ENCODE data around the gene IL17RC.
"Not testable (repeated sequence)": the region's sequence is repeated elsewhere in the genome, so short reads cannot be mapped to it uniquely, and the experiment has no call there.

IL17RC gene

DNA sequence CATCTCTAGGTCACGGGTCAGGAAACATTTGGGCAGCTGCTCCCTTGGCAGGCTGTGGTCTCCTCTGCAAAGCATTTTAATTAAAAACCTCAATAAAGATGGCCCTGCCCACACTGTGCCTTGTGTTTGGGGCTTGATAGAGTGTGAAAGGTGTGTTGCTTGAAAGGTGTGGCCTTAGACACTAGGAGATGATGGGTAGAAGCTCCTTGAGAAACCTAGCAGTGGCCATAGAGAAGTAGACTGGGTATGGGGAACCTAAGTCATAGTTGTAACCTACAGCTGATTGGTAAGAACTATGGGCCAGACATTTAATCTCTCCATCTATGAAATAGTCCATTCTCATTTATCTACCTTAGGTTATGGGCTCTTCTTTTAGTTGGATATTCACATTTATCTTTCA lies 23.2 kb upstream of the IL17RC start:
- DNase-seq (ENCODE audit: low read depth), result no peak

DNA sequence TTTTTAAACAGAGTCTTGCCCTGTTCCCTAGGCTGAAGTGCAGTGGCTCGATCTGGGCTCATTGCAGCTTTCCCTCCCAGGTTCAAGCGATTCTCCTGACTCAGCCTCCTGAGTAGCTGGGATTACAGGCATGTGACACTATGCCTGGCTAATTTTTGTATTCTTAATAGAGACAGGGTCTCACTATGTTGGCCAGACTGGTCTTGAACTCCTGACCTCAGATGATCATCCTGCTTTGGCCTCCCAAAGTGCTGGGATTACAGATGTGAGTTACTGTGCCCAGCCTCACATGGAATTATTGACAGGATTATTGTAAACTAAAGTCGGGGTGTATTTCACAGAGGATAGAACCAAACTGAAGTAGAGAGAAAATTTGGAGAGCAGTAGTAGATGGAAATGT lies 21.2 kb upstream of the IL17RC start:
- not testable (repeated sequence) for DNase-seq (ENCODE audit: low read depth)

GRCh38 chr3:9896755-9897407 lies 20.0 kb upstream of the IL17RC start:
- DNase-seq (ENCODE audit: low read depth), result not testable (repeated sequence)

DNA sequence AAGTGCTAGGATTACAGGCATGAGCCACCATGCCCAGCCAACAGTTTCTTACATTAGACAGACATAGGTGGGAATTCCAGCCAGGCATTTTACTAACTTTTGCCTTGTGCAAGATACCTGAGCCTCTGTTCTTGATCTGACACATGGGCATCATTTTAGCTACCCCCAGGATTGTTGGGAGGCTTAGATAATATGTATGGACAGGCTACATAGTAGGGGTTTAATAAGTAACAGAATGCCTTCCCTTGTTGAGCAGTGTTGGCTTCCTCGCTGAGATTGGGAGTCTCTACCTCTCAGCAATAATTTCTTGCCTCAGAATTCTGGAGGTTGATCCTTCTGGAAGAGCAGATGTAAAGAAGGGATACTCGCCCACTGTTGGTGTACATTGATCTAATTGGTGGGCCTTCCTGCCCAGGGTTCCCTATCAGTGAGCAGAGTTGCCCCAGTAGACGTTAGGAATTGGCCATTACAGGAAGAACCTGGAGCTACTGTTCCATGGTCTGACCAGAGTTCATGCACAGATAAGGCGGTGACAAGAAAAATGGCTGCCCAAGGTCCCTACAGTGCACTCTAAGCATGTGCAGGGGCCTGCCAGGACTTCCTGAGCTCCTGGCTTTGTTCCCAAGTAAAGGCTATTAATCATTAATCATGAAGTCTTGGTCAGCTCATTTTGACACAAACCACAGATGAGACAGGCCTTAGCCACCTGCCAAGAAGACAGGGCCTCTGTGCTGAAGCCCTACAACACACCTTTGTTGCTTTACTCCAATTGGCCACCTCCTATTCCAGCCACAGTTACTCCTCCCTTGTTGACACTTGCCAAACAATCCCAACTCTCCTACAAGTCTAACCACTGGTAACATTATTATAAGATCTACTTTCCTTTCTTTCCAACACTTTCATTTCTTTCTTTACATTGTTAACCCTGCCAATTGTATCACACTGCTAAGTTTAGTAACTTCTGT lies 19.2 kb upstream of the IL17RC start:
- DNase-seq (ENCODE audit: low read depth), result no peak

- DNase-seq (ENCODE audit: low read depth), result no peak
Measured at GRCh38 chr3:9898467-9899241, 18.2 kb upstream of the IL17RC start.

- DNase-seq (ENCODE audit: low read depth), result no peak
Measured at GRCh38 chr3:9899289-9899791, 17.6 kb upstream of the IL17RC start.

DNA sequence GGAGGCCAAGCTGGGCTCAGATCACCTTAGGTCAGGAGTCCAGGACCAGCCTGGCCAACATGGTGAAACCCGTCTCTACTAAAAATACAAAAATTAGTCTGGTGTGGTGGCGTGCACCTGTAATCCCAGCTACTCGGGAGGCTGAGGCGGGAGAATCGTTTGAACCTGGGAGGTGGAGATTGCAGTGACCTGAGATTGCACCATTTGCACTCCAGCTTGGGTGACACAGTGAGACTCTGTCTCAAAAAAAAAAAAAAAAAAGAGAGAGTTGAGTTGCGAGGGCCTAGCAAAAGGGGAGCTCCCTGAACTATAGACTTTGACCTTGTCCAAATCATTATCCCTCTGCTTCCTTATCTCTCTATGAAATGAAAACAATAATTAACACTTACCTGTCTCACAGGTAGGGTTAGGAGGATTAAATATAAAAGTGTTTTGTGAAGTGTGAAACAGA lies 15.9 kb upstream of the IL17RC start:
- DNase-seq (ENCODE audit: low read depth), result not testable (repeated sequence)

- DNase-seq (ENCODE audit: low read depth), result no peak
Measured at GRCh38 chr3:9901967-9902366, 14.9 kb upstream of the IL17RC start.

GRCh38 chr3:9902372-9903237 lies 14.3 kb upstream of the IL17RC start, which contains the start of gene IL17RE:
TSS of gene IL17RE (plus strand) at chr3:9902848. CDS start at chr3:9902933, 85 bp downstream.
- no peak for DNase-seq (ENCODE audit: low read depth)

DNA sequence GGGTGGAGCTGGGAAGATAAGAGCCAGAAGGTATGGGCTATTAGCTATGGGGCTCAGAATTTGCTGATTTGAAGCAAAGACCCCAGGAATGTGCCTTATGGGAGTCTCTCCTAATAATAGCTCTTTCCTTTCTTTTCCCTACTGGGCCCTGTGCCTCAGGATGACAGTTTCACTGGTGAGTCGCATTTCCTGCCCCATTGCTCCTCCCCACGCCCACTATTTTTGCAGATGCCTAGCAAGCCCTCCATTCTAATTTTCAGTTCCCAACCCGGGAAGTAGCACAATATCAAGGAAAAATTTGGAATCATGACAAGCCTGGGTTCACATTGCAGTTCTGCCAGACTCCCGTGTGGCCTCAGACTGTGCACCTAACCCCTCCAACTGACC lies 13.7 kb upstream of the IL17RC start:
- no peak for DNase-seq (ENCODE audit: low read depth)

DNA sequence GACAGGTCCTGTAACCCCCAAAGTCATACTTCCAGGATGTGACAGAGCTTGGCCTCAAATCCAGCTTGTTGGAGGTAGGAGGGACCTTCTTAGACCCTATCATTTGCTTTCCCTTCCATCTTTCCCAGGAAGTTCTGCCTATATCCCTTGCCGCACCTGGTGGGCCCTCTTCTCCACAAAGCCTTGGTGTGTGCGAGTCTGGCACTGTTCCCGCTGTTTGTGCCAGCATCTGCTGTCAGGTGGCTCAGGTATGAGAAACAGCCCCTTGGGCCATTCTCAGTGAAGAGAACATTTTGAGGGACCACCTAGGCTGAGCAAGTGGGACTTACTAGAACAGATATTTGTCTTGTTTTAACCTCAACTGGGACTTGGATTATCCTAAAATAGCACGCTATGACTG lies 13.0 kb upstream of the IL17RC start:
- DNase-seq (ENCODE audit: low read depth), result no peak

- no peak for DNase-seq (ENCODE audit: low read depth)
Measured at GRCh38 chr3:9906480-9906879, 10.4 kb upstream of the IL17RC start.

- DNase-seq (ENCODE audit: low read depth), result no peak
Measured at GRCh38 chr3:9908286-9908685, 8.6 kb upstream of the IL17RC start.

GRCh38 chr3:9909221-9910013 lies 7.5 kb upstream of the IL17RC start:
- no peak for DNase-seq (ENCODE audit: low read depth)

- DNase-seq (ENCODE audit: low read depth), result no peak
Measured at GRCh38 chr3:9911863-9912262, 5.0 kb upstream of the IL17RC start.

- DNase-seq (ENCODE audit: low read depth), result no peak
Measured at GRCh38 chr3:9912294-9912935, 4.5 kb upstream of the IL17RC start.

GRCh38 chr3:9913601-9914000 lies 3.3 kb upstream of the IL17RC start:
- DNase-seq (ENCODE audit: low read depth), result no peak

DNA sequence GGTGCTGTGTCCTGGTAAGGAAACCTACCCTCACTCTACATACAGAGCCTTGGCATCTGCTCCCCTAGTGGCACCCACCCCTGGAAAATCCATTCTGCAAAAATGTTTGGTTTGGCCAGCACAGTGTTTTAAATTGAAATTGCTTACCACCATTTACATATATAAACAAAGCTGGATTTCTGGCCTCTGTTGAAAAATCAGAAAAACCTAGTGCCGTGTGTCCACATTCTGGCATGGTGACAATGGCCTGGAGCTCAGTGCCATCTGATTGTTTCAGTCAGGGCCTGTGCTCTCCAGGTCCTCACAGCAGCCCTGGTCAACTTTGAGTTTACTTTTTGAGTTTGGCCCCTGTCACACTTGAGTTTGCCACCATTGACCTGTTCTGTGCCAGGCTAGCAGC lies 2.9 kb upstream of the IL17RC start:
- DNase-seq (ENCODE audit: low read depth), result no peak

- DNase-seq (ENCODE audit: low read depth), result no peak
Measured at GRCh38 chr3:9914559-9915253, 2.2 kb upstream of the IL17RC start.
